Osteoblast (primary cell): Measurements from ENCODE around the gene RAD51B. TPM values are rescaled to one million over a fixed set of nuclear protein-coding genes. Genes with fewer than 3 reads are reported as not detected.

Experiments
- DNase-seq: peaks from one replicate; pipeline ENCODE4 v3.0.0; 2011; ENCODE audit warnings: low spot score, mixed read lengths; ENCODE audit not compliant: insufficient read length; ENCODE audit errors: missing footprints
- H2AFZ ChIP-seq: 2 replicates; pipeline ENCODE4 v1.6.0; 2011; ENCODE audit warnings: mild to moderate bottlenecking, low read length
- H3K27ac ChIP-seq: 2 replicates; pipeline ENCODE4 v1.5.1; 2011; ENCODE audit warnings: mild to moderate bottlenecking, low read depth, low read length, moderate library complexity
- H3K27me3 ChIP-seq: 2 replicates; pipeline ENCODE4 v1.6.0; 2012; ENCODE audit warnings: mild to moderate bottlenecking, control low read depth, inconsistent platforms, low read length, moderate library complexity; ENCODE audit not compliant: insufficient read depth
- H3K36me3 ChIP-seq: 2 replicates; pipeline ENCODE4 v1.5.1; 2011; ENCODE audit warnings: mild to moderate bottlenecking, low read length, control low read depth, moderate library complexity; ENCODE audit not compliant: insufficient read depth
- H3K4me1 ChIP-seq: 2 replicates; pipeline ENCODE4 v1.5.1; 2011; ENCODE audit warnings: mild to moderate bottlenecking, low read length, control low read depth, moderate library complexity; ENCODE audit not compliant: insufficient read depth
- H3K4me2 ChIP-seq: 2 replicates; pipeline ENCODE4 v1.6.0; 2011; ENCODE audit warnings: mild to moderate bottlenecking, low read length; ENCODE audit not compliant: insufficient read depth
- H3K4me3 ChIP-seq: fragments of 200-600 bp; sonication (generic); 3 replicates; pipeline ENCODE4 v1.5.1; 2012; ENCODE audit warnings: mild to moderate bottlenecking, low read length, inconsistent platforms; ENCODE audit not compliant: insufficient read depth
- H3K79me2 ChIP-seq: 2 replicates; pipeline ENCODE4 v1.6.0; 2012; ENCODE audit warnings: mild to moderate bottlenecking, low read length, control low read depth, inconsistent platforms; ENCODE audit not compliant: insufficient read depth
- H3K9me3 ChIP-seq: 2 replicates; pipeline ENCODE4 v1.5.1; 2011; ENCODE audit warnings: low read depth, low read length, control low read depth
- H4K20me1 ChIP-seq: 2 replicates; pipeline ENCODE4 v1.6.0; 2012; ENCODE audit warnings: mild to moderate bottlenecking, low read length, control low read depth; ENCODE audit not compliant: insufficient read depth
- total RNA-seq: library from RNA; depleted of rRNA; stranded (reverse); fragments of >200 nt; gene quantifications from 2 replicates; pipeline ENCODE4 v1.2.3, GENCODE V29; 2012
- TF ChIP-seq, protein P1 (sequence below): IDR thresholded peaks from 2 replicates; pipeline ENCODE4 v1.5.1; 2011; ENCODE audit warnings: mild to moderate bottlenecking, low read depth, low read length, moderate library complexity; ENCODE audit errors: extremely low read depth

Gene RAD51B
- total RNA-seq, 1 donor, result 13.8 TPM

- TF ChIP-seq, protein P1, sequence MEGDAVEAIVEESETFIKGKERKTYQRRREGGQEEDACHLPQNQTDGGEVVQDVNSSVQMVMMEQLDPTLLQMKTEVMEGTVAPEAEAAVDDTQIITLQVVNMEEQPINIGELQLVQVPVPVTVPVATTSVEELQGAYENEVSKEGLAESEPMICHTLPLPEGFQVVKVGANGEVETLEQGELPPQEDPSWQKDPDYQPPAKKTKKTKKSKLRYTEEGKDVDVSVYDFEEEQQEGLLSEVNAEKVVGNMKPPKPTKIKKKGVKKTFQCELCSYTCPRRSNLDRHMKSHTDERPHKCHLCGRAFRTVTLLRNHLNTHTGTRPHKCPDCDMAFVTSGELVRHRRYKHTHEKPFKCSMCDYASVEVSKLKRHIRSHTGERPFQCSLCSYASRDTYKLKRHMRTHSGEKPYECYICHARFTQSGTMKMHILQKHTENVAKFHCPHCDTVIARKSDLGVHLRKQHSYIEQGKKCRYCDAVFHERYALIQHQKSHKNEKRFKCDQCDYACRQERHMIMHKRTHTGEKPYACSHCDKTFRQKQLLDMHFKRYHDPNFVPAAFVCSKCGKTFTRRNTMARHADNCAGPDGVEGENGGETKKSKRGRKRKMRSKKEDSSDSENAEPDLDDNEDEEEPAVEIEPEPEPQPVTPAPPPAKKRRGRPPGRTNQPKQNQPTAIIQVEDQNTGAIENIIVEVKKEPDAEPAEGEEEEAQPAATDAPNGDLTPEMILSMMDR, result no peak
- Histone ChIP-seq H3K79me2 (no peaks in the 10 kb centered on the region), H2AFZ (no peak overlapping the region), H3K27me3 (no peaks in the 10 kb centered on the region), H3K4me3 (no peak overlapping the region), H3K27ac (no peak overlapping the region), H3K36me3 (no peaks in the 10 kb centered on the region), H3K4me2 (no peak overlapping the region), H3K9me3 (no peaks in the 10 kb centered on the region), H4K20me1 (no peaks in the 10 kb centered on the region), H3K4me1 (no peaks in the 10 kb centered on the region)
- no peak for DNase-seq
Observed at GRCh38 chr14:68034896-68035295, 215.3 kb downstream of the RAD51B start.

GRCh38 chr14:68036202-68036601 lies 216.6 kb downstream of the RAD51B start:
- Histone ChIP-seq H3K4me3 (no peak overlapping the region), H3K79me2 (no peaks in the 10 kb centered on the region), H4K20me1 (no peaks in the 10 kb centered on the region), H2AFZ (no peak overlapping the region), H3K4me2 (no peak overlapping the region), H3K27me3 (no peaks in the 10 kb centered on the region), H3K27ac (no peak overlapping the region), H3K36me3 (no peaks in the 10 kb centered on the region), H3K9me3 (no peaks in the 10 kb centered on the region), H3K4me1 (no peaks in the 10 kb centered on the region)
- no peak for DNase-seq
- TF ChIP-seq, protein P1, result no peak

DNA sequence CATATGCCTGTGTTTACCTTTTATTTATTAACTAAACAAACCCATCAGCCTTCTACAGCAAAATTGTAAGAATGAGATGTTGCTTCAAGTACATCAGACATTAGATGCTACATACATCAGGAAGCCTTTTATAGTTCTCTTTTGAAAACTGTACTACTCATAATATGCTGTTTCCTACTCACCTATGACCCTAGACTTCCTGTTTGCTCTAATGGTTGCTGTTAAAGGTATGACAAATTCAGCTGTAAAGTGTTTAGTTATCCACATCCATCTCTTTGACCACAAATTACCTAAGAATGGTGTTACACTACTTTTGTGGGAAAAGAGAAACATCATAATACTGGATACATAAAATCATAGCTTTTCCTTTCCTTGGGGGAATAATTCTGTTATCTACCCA lies 220.0 kb downstream of the RAD51B start:
- TF ChIP-seq, protein P1, result no peak
- Histone ChIP-seq H4K20me1 (no peaks in the 10 kb centered on the region), H3K27me3 (no peaks in the 10 kb centered on the region), H3K36me3 (no peaks in the 10 kb centered on the region), H3K9me3 (no peaks in the 10 kb centered on the region), H3K4me2 (no peak overlapping the region), H2AFZ (no peak overlapping the region), H3K79me2 (no peaks in the 10 kb centered on the region), H3K4me3 (no peak overlapping the region), H3K27ac (no peak overlapping the region), H3K4me1 (peaks cover 5% of the 10 kb centered on the region)
- DNase-seq, result no peak

DNA sequence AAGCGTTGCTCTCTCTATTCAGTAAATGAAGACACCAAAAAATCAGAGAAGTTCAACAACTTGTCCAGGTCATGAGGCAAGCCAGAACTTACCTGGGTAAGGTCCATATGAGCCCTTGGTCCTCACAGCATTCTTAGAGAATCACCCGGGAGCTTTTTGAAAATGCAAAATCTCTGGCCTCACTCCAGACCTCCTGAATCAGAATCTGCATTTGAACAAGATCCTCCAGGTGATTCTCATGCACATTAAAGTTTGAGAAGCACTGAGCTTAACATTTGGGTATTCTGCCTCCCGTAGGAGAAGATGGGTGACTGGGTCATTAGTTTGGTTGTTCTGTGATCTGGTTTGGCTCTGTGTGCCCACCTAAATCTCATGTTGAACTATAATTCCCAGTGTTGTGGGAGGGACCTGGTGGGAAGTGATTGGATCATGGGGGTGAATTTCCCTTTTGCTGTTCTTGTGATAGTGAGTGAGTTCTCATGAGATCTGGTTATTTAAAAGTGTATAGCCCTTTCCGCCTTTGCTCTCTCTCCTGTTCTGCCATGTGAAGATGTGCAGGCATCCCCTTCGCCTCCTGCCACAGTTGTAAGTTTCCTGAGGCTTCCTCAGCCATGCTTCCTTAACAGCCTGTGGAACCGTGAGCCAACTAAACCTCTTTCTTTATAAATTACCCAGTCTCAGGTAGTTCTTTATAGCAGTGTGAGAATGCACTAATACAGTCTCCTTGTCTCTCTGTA lies 221.2 kb downstream of the RAD51B start:
- Histone ChIP-seq H3K79me2 (no peaks in the 10 kb centered on the region), H3K36me3 (no peaks in the 10 kb centered on the region), H3K27me3 (no peaks in the 10 kb centered on the region), H3K27ac (no peak overlapping the region), H3K4me2 (no peak overlapping the region), H3K4me3 (no peak overlapping the region), H2AFZ (no peak overlapping the region), H3K4me1 (peaks cover 5% of the 10 kb centered on the region), H3K9me3 (no peaks in the 10 kb centered on the region), H4K20me1 (no peaks in the 10 kb centered on the region)
- no peak for DNase-seq
- TF ChIP-seq, protein P1, result no peak
